IPS DF 19.7 (cell line): ENCODE results near the gene CTNNA3.

Experiments used
- DNase-seq: peaks from one replicate; pipeline ENCODE4 v3.0.0-alpha.2; 2013; ENCODE audit warnings: low read depth, low spot score

Gene CTNNA3

DNA sequence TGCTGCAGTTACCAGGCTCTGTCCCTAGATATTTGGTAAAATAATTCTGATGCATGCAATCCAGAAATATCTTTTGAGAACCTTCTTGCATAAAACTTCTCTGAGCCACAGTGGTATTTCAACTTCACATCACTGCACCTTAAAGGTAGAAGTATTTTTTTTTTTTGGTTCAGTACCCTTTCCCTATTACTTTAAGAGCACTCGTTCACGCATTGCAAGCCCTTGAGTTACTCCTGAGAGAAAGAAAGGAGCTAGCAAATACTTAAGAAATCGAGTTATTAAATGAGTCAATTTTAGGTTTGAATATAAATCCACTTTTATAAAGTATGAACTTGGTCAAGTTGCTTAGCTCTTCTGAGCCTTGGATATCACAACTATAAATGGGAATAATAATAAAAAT is 1377.2 kb downstream of the CTNNA3 start:
- no peak for DNase-seq

GRCh38 chr10:66307826-66308225 is 1388.2 kb downstream of the CTNNA3 start:
- DNase-seq = no peak

DNA sequence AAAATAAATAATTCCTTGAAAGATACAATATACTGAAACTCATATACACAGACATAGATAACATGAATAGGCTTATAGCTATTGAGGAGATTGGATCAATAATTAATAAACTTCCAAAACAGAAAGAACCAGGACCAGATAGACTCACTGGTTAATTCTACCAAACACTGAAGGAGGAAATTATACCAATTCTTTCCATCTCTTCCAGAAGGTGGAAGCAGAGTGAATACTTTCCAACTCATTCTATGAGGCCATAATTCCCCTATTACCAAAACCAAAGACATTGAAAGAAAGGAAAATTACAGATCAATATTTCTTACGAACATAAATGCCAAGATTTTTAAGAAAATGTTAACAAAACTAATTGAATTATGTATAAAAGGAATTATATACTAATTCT is 1394.9 kb downstream of the CTNNA3 start:
- no peak for DNase-seq

- no peak for DNase-seq
These were observed 1400.4 kb downstream of the CTNNA3 start for GRCh38 chr10:66295602-66296001.

GRCh38 chr10:66294538-66294937 is 1401.5 kb downstream of the CTNNA3 start:
- no peak for DNase-seq

DNA sequence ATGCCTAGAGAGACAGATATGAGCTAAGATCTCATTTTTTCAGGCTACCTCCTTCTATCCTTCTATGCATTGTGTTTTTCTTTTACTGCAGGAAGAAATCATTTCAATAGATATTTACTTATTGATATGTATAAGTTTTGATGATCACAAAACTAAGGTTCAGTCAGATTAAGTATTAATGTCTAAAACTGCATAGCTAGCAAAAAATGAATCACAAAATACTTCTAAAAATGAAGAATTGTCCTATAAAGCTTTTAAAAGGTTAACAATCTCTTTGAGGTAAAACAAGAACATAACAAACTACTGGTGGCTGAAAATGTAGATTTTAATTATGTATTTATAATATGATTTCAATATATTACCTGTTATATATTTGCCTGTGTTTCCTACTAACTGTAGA is 1403.1 kb downstream of the CTNNA3 start:
- no peak for DNase-seq

DNA sequence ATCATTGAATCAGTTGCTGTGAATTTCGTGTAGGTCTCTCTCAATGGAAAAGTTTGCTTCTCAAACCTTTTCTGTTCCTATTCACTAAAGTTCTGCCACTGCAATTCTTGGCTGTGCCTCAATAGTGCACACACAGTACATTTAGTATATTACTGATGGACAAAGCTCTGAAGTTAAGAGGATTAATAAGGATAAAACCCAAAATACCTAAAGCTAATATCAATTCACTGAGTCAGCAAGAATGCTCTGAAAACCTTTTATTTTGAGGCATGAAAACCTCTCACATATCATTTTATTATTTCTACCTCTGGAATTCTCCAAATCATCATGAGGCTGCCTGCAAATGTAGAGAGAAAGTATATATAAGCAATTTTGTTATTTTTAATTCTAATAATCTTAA is 1403.5 kb downstream of the CTNNA3 start:
- no peak for DNase-seq

GRCh38 chr10:66291133-66291532 is 1404.9 kb downstream of the CTNNA3 start:
- DNase-seq = no peak

- no peak for DNase-seq
These were observed 1411.4 kb downstream of the CTNNA3 start for GRCh38 chr10:66284621-66285020.

- no peak for DNase-seq
These were observed 1412.0 kb downstream of the CTNNA3 start for GRCh38 chr10:66283874-66284464.

DNA sequence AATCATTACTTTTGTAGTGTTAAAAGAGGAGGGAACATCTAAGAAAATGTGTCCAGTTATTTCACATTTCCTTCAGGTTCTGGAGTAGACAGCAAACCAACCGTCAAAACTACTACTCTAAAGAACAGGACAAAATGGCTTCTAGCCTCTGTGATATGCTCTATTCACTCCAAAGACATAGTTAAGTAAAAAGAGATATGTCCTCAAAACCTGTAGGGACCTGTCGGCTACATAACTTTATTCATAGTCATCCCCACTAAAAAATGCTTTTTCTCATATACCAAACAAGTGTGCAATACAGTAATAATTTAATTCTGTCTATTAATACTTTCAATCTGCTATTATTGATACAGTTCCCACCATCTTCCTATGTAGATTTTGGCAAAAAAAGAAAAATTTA is 1412.9 kb downstream of the CTNNA3 start:
- DNase-seq = no peak

DNA sequence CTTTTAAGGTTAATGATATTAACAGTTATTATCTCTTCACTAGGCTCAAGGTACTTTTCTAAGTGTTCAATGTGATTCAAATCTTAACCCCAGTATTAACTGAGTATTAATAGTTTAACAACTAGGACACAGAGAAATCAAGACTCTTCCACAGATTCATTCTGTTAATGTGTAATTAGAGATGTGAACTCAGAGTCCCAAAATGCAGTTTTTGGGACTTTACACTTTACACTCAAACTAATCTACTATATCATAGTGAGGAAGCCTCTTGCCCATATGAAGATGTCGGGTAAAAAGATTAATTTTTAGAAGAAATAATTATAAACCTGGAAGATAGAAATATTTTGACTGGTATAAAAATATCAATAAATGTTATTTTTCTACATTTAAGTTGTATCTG is 1414.7 kb downstream of the CTNNA3 start:
- no peak for DNase-seq

DNA sequence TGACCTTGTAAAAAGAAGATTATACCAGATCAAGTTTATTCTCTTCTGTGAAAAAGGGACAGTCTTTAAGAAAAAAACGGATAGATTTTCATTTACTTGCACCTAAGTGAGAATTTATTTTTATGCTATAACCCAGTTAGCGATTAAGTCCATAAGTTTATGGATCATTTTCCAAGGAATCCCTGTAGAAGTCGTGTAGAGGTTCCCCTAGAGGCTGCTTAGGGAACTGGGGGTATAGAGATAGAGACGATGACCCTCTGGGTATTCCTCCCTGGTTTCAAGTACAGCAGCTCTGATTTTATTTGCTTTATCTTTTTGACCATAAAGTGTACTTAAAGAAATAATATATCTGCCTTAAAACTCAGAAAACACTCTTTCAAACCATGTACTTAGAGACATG is 1418.5 kb downstream of the CTNNA3 start:
- DNase-seq = no peak

- no peak for DNase-seq
These were observed 1422.0 kb downstream of the CTNNA3 start for GRCh38 chr10:66273966-66274519.

DNA sequence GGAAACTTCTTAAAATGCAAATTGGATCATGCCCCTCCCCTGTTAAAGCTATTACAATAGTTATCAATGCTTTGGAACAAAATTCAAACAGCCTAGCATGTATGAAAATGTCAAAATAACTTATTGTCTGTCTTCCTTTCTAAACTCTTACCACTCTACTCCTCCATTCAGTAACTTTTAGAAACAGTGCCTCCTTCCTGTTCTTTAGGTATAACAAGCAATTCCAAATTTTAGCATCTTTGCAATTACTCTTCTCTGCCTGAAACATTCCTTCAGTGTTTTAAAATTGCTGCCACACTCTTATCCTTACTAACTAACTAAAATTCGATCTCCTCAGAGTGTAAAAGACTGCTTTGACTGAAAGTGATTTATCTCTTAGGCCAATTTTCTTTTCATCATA is 1430.6 kb downstream of the CTNNA3 start:
- DNase-seq = no peak

DNA sequence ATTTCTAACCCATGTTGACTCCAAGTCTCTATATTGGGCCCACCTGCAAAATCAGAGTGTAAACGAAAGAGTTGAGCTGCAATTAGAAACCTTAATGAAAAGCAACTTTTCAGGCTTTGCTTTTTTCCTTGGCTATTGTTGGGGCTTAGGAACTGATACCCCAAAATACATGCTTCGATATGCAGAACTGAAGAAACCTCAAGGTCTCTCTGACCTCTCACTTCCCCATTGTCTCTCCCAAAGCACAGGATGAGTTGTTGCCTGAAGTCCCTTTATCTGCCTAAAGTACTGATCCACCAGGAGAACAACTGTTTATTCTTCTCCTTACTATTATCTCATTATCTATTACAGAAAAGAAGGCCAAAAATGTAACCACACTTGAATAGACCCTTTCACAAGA is 1436.2 kb downstream of the CTNNA3 start:
- DNase-seq = no peak

DNA sequence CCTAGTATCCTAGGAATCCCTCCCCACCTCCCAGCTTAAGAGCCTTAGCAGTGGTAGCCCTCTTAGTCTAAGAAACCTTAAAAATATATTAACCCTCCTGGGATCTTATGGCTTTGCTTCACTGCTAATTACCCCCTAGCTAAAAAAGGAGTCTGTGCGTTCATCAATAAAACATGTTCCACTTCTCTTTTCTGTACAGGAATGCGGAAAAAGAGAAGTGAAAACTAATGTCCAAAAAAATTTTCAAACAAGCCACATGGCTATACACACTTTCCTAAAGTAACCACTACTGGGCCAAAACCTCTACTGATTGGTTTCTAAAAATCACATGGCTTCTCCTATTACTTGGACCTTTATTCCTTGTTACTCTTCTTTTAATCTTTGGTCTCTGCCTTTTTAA is 1437.3 kb downstream of the CTNNA3 start:
- no peak for DNase-seq

DNA sequence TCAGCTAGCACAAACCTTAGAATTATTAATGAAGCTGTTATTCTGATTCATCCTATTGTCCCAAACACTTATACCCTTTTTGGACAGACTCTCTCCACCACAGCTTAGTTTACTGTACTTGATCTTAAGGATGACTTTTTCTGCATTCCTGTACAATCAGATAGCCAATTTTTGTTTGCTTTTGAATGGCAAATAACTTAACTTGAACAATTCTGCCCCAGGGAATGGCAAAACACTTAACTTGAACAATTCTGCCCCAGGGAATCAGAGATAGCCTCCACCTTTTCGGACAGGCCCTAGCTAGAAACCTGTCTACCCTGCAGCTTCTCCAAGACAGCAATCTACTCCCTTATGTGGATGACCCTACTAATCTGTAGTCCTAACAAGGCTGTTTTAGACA is 1438.2 kb downstream of the CTNNA3 start:
- no peak for DNase-seq

DNA sequence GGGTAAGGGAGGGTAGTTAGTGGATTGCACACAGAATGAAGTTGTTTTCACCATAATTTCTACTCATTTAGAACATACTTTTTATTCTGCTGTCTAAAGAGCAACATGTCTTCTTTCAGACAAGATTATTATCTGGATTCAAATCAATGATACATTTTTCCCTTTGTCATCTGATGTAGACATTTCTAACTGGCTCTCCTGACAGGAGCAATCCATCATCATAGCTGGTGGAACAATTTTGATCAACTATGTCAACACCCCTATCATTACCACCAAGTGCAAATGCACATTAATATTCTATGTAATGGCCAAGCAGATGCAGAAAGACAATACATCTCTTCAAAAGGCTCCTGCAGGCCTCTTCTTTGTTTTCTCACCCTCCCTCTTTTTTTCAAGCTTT is 1443.0 kb downstream of the CTNNA3 start:
- no peak for DNase-seq

- no peak for DNase-seq
These were observed 1449.8 kb downstream of the CTNNA3 start for GRCh38 chr10:66246177-66246576.

- DNase-seq = no peak
These were observed 1451.0 kb downstream of the CTNNA3 start for GRCh38 chr10:66244953-66245352.

- DNase-seq = no peak
These were observed 1453.1 kb downstream of the CTNNA3 start for GRCh38 chr10:66242885-66243284.

GRCh38 chr10:66239062-66239461 is 1456.9 kb downstream of the CTNNA3 start:
- no peak for DNase-seq

DNA sequence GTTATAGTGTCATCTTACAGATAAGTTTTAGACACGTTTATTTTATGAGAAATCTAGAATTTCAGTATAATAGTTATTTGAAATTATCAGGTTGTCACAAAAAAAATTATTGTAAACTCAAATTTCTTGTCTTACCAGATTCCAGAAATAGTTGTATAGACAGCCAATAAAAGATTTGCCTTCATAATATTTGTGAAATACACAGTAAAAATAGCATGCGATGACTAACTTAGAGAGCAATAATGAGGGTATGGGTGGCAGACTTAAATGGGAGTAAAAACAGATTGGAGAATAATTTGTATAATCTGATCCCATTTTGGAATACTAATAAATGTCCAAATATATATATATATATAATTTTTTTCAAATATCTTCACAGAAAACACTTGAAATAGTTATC is 1457.7 kb downstream of the CTNNA3 start:
- DNase-seq = no peak
